ENCODE data around the gene EXOSC3.

The EXOSC3 gene

DNA sequence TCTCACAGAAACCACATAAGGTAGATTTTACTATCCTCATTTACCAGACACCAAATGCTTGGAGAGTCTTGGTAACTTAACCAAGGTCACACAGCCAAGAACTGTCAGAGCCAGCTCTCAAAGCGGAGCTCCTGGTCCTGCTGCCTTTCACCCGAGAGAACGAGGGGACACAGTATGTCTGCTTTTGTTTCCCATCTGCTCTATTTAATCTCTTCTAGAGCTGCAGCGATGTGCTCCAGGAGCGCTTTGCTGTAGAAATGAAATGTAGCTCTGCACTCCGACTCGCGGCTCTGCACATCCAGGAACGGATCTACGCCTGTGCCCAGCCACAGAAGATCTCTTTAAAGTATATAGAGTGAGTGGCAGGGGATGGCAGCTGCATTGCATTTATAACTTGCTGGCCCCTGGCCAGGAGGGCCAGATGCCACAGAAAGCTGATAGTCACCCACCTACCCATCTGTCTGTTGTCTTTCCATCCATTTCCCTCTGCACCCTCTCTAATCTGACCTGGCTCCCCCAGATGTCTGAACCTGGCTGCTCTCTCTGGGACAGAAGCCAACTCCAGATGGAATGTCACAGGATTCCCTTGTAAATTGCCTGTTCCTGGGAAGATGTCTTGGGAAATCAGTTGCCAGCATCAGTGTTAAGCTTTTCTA is 52.6 kb downstream of the EXOSC3 start:
- DNase-seq: no peak

DNA sequence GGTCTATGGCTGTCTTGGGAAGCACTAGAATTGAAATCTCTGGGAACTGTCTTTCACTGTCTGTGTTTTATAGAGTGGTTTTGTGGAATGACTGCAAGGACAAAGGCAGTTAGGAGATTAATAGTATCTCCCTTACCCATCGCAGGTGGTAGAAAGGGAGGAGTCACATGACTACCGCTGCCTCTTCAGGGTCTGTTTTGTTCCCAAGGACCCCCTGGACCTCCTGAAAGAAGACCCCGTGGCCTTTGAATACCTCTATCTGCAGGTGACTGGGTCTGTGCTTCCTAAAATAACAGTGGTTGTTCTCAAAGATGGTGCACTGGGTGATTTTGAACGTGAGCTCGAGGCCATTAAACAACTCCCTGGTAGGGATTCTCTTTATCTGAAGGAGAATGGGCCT is 54.0 kb downstream of the EXOSC3 start:
- DNase-seq: no peak

DNA sequence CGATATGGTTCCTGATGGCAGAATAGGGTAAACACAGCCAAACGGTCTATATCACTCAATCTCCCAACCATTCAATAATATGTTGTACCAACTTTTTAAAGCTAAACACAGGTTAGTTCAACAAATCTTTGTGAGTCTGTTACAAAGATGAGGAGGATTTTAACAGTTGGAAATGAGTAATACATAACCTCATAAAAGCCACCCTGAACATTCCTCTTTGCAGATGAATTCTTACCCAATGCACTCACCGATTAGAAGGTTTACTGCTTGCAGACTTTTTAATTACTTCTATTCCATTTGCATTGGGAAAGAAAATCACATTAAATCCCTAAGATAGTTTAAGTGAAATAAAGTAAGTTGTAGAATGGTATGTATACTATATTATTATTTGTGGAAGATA is 54.6 kb downstream of the EXOSC3 start:
- DNase-seq: no peak

Measured in cortex of kidney (tissue), 1 donor.